Neural cell (in vitro differentiated cells): ENCODE data around the gene HHIP. TPM values are rescaled to one million over a fixed set of nuclear protein-coding genes. Genes with fewer than 3 reads are reported as not detected.

Experiments used
- H2AFZ ChIP-seq: fragments of 200-600, 300-800 bp; sonication (generic), shearing (Covaris generic); 2 replicates; pipeline ENCODE4 v1.6.0; 2014; ENCODE audit warnings: low read depth, mild to moderate bottlenecking, antibody characterized with exemption, low read length, moderate library complexity
- H3F3A ChIP-seq: fragments of 200-600 bp; shearing (Covaris generic); 2 replicates; pipeline ENCODE4 v1.6.1; 2016; ENCODE audit warnings: mild to moderate bottlenecking, moderate library complexity, mixed read lengths, antibody characterized with exemption, low read length; ENCODE audit not compliant: insufficient read depth, poor library complexity, severe bottlenecking
- H3K27ac ChIP-seq: fragments of 200-600, 300-800 bp; sonication (generic), shearing (Covaris generic); 2 replicates; pipeline ENCODE4 v1.5.1; 2014; ENCODE audit warnings: mild to moderate bottlenecking, low read length, moderate library complexity
- H3K27me3 ChIP-seq: fragments of 300-800, 200-600 bp; sonication (generic), shearing (Covaris generic); 2 replicates; pipeline ENCODE4 v1.6.0; 2014; ENCODE audit warnings: mild to moderate bottlenecking, low read depth, low read length, moderate library complexity; ENCODE audit not compliant: insufficient read depth
- H3K36me3 ChIP-seq: fragments of 300-800, 200-600 bp; sonication (generic), shearing (Covaris generic); 2 replicates; pipeline ENCODE4 v1.5.1; 2014; ENCODE audit warnings: mild to moderate bottlenecking, antibody characterized with exemption, low read length, moderate library complexity; ENCODE audit not compliant: insufficient read depth
- H3K4me2 ChIP-seq: fragments of 300-800, 200-600 bp; sonication (generic), shearing (Covaris generic); 2 replicates; pipeline ENCODE4 v1.6.0; 2014; ENCODE audit warnings: mild to moderate bottlenecking, low read length
- H3K4me3 ChIP-seq: fragments of 300-800, 200-600 bp; sonication (generic), shearing (Covaris generic); 2 replicates; pipeline ENCODE4 v1.5.1; 2014; ENCODE audit warnings: mild to moderate bottlenecking, low read length, moderate library complexity
- H3K79me2 ChIP-seq: fragments of 200-600 bp; shearing (Covaris generic); replicated peaks from 2 replicates; pipeline ENCODE4 v1.6.0; 2014; ENCODE audit warnings: mild to moderate bottlenecking, low read length, moderate library complexity; ENCODE audit not compliant: insufficient read depth
- H3K9ac ChIP-seq: fragments of 300-800, 200-600 bp; sonication (generic), shearing (Covaris generic); 2 replicates; pipeline ENCODE4 v1.6.1; 2016; ENCODE audit warnings: mild to moderate bottlenecking, low read length, mixed read lengths
- H3K9me2 ChIP-seq: fragments of 200-600 bp; shearing (Covaris generic); 2 replicates; pipeline ENCODE4 v1.6.1; 2016; ENCODE audit warnings: mild to moderate bottlenecking, low read length, mixed read lengths; ENCODE audit not compliant: insufficient read depth
- H3K9me3 ChIP-seq: fragments of 200-600, 300-800 bp; sonication (generic), shearing (Covaris generic); 2 replicates; pipeline ENCODE4 v1.6.1; 2016; ENCODE audit warnings: mild to moderate bottlenecking, mixed run types, low read length, moderate library complexity, mixed read lengths
- H4K20me1 ChIP-seq: fragments of 200-600 bp; shearing (Covaris generic); 2 replicates; pipeline ENCODE4 v1.6.1; 2016; ENCODE audit warnings: mild to moderate bottlenecking, mixed run types; ENCODE audit not compliant: insufficient read depth
- CTCF ChIP-seq: fragments of 450-650 bp; IDR thresholded peaks from 2 replicates; pipeline ENCODE4 v1.5.1; 2014; ENCODE audit warnings: antibody characterized with exemption, mild to moderate bottlenecking, moderate library complexity; ENCODE audit not compliant: poor library complexity, severe bottlenecking
- EP300 ChIP-seq: fragments of 450-650 bp; conservative IDR thresholded peaks from 2 replicates; pipeline ENCODE4 v1.6.1; 2014; ENCODE audit warnings: antibody characterized with exemption, mild to moderate bottlenecking, moderate library complexity; ENCODE audit not compliant: poor library complexity, severe bottlenecking
- EZH2 ChIP-seq: fragments of 200-600, 300-800 bp; shearing (Covaris generic), sonication (generic); IDR thresholded peaks from 2 replicates; pipeline ENCODE4 v1.6.1; 2014; ENCODE audit warnings: antibody characterized with exemption, low read length, borderline replicate concordance, mild to moderate bottlenecking; ENCODE audit not compliant: insufficient read depth, poor library complexity, severe bottlenecking
- MXI1 ChIP-seq: fragments of 450-650 bp; conservative IDR thresholded peaks from 2 replicates; pipeline ENCODE4 v1.6.1; 2014; ENCODE audit warnings: antibody characterized with exemption, mild to moderate bottlenecking; ENCODE audit not compliant: poor library complexity, severe bottlenecking
- POLR2AphosphoS5 ChIP-seq: IDR thresholded peaks from 2 replicates; pipeline ENCODE4 v1.6.1; 2012
- RAD21 ChIP-seq: fragments of 450-650 bp; conservative IDR thresholded peaks from 2 replicates; pipeline ENCODE4 v1.6.1; 2014; ENCODE audit warnings: antibody characterized with exemption, mild to moderate bottlenecking, moderate library complexity
- REST ChIP-seq: IDR thresholded peaks from 2 replicates; pipeline ENCODE4 v1.6.1; 2012; ENCODE audit warnings: borderline replicate concordance
- SMC3 ChIP-seq: fragments of 450-650 bp; conservative IDR thresholded peaks from 2 replicates; pipeline ENCODE4 v1.6.1; 2014; ENCODE audit warnings: antibody characterized with exemption, mild to moderate bottlenecking, moderate library complexity; ENCODE audit not compliant: poor library complexity
- TAF1 ChIP-seq: IDR thresholded peaks from 2 replicates; pipeline ENCODE4 v1.6.1; 2012; ENCODE audit warnings: low read depth
- polyA plus RNA-seq: library from polyadenylated mRNA; depleted of rRNA; stranded (reverse); fragments of >200 nt; gene quantifications from 2 replicates; pipeline ENCODE4 v1.2.3, GENCODE V29; 2014

The HHIP gene
- polyA plus RNA-seq, 1 donor from 2014 or later: not detected

DNA sequence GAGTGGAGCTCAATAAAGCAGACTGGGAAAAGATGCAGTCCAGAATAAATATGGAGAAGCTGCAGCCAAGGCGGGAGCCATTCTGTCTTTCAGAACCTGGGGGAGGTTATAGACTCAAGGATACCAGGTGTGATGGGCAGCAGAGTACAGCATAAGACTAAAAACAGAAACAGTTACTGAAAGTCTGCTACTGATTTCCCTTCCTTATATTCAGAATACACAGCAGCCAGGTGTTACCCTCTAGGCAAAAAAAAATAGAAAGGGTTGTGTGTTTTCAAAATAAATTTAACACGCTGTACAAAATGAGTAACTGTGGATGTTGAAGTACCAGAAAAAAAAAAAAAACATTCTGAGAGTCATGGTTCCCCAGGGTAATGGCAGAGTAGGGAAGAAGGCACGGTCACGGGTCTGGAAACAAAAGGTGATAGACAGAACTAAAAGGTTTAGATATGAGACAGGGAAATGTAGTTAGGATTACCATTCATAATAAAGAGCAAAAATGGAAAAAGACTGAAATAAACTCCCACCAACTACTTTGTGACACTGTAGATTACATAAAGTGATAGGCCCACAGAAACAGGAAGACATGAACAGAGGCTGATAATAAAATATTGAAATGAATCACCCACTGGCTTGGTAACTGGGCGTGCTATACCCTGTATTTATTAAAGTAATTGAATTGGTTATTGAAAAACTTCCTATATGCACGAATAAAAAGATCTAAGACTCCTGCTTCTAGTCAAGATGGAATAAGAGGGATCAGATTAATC, 10.8 kb upstream of the HHIP start:
- no peak for TF ChIP-seq EZH2
- TF ChIP-seq CTCF: no peak
- TF ChIP-seq RAD21: no peak
- TF ChIP-seq EP300: no peak
- TF ChIP-seq MXI1: no peak
- no peak for TF ChIP-seq POLR2AphosphoS5
- TF ChIP-seq SMC3: no peak
- no peak for TF ChIP-seq REST
- no peak for TF ChIP-seq TAF1
- H3K9ac ChIP-seq: no peak overlapping the region
- H3K79me2 ChIP-seq: no peaks in the 10 kb centered on the region
- H3F3A ChIP-seq: no peaks in the 10 kb centered on the region
- H3K4me2 ChIP-seq: no peak overlapping the region
- H3K27me3 ChIP-seq: no peaks in the 10 kb centered on the region
- no peaks in the 10 kb centered on the region for H3K9me3 ChIP-seq
- no peak overlapping the region for H3K27ac ChIP-seq
- H4K20me1 ChIP-seq: no peaks in the 10 kb centered on the region
- no peak overlapping the region for H2AFZ ChIP-seq
- H3K9me2 ChIP-seq: no peaks in the 10 kb centered on the region
- H3K4me3 ChIP-seq: no peak overlapping the region
- H3K36me3 ChIP-seq: no peaks in the 10 kb centered on the region

- H3K27me3 ChIP-seq: peaks cover 47% of the 10 kb centered on the region
- no peak for TF ChIP-seq MXI1
- no peak for TF ChIP-seq CTCF
- TF ChIP-seq TAF1: no peak
- no peak for TF ChIP-seq REST
- TF ChIP-seq EZH2: no peak
- no peak for TF ChIP-seq RAD21
- no peak for TF ChIP-seq POLR2AphosphoS5
- H2AFZ ChIP-seq: no peak overlapping the region
- no peaks in the 10 kb centered on the region for H3K9me3 ChIP-seq
- no peaks in the 10 kb centered on the region for H3K36me3 ChIP-seq
- H3K79me2 ChIP-seq: no peaks in the 10 kb centered on the region
- no peak overlapping the region for H3K9ac ChIP-seq
- no peaks in the 10 kb centered on the region for H3F3A ChIP-seq
- no peaks in the 10 kb centered on the region for H4K20me1 ChIP-seq
- no peak overlapping the region for H3K4me2 ChIP-seq
- no peak overlapping the region for H3K4me3 ChIP-seq
- no peaks in the 10 kb centered on the region for H3K9me2 ChIP-seq
- no peak overlapping the region for H3K27ac ChIP-seq
These were observed 1.4 kb upstream of the HHIP start for GRCh38 chr4:144644368-144645101.
